IMR-90 (cell line): ENCODE data around the gene ERC2. TPM values are rescaled to one million over a fixed set of nuclear protein-coding genes. Genes with fewer than 3 reads are reported as not detected.

Source experiments
- ATAC-seq: fragments of 200-7000 bp; cut with Tn5 transposase; 2 replicates; pipeline ENCODE4 v1.9.1; 2020; ENCODE audit warnings: low read depth, mild to moderate bottlenecking, moderate library complexity
- BruUV-seq: library from RNA; stranded (reverse); fragments of 400-500 nt; replicated peaks from 2 replicates; lab custom pipeline; 2021; lab: Mats Ljungman, UMichigan
- CTCF ChIA-PET: fragments of 300-600 bp; formaldehyde crosslinking; extraction: SDS; loops from one replicate; lab custom pipeline; 2021; ENCODE audit warnings: antibody characterized with exemption; lab: Yijun Ruan, JAX
- POLR2A ChIA-PET: fragments of 300-600 bp; sonication (Branson Sonifier 250); formaldehyde crosslinking; loops from one replicate; lab custom pipeline; 2022; ENCODE audit warnings: antibody characterized with exemption; ENCODE audit not compliant: unreplicated experiment; lab: Charles Lee
- DNase-seq: peaks from one replicate; pipeline ENCODE4 v3.0.0; 2013
- H2AFZ ChIP-seq: replicated peaks from 2 replicates; pipeline ENCODE3; 2013; ENCODE audit warnings: low read length, mild to moderate bottlenecking; ENCODE audit not compliant: poor library complexity
- H2AK5ac ChIP-seq: 2 replicates; pipeline ENCODE4 v1.6.1; 2013; ENCODE audit warnings: low read depth, low read length, inconsistent platforms
- H2AK9ac ChIP-seq: replicated peaks from 2 replicates; pipeline ENCODE3; 2013; ENCODE audit warnings: mild to moderate bottlenecking, low read depth, low read length, moderate library complexity; ENCODE audit not compliant: poor library complexity
- H2BK120ac ChIP-seq: 2 replicates; pipeline ENCODE4 v1.6.1; 2013; ENCODE audit warnings: low read depth, low read length, inconsistent platforms
- H2BK15ac ChIP-seq: 3 replicates; pipeline ENCODE4 v1.6.1; 2013; ENCODE audit warnings: low read depth, low read length, inconsistent platforms
- H2BK20ac ChIP-seq: 2 replicates; pipeline ENCODE4 v1.6.1; 2013; ENCODE audit warnings: low read depth, mild to moderate bottlenecking, inconsistent platforms, low read length, moderate library complexity
- H2BK5ac ChIP-seq: 2 replicates; pipeline ENCODE4 v1.6.1; 2013; ENCODE audit warnings: mild to moderate bottlenecking, low read depth, low read length, inconsistent platforms; ENCODE audit not compliant: poor library complexity, severe bottlenecking
- H3K14ac ChIP-seq: replicated peaks from 2 replicates; pipeline ENCODE4 v1.6.1; 2013; ENCODE audit warnings: low read depth, low read length, inconsistent platforms
- H3K18ac ChIP-seq: 2 replicates; pipeline ENCODE4 v1.6.1; 2013; ENCODE audit warnings: low read depth, low read length, control low read depth
- H3K23ac ChIP-seq: 2 replicates; pipeline ENCODE4 v1.6.1; 2013; ENCODE audit warnings: low read depth, low read length, inconsistent platforms
- H3K27ac ChIP-seq: 2 replicates; pipeline ENCODE4 v1.5.1; 2013; ENCODE audit warnings: mild to moderate bottlenecking, control low read depth, low read length; ENCODE audit not compliant: insufficient read depth
- H3K27me3 ChIP-seq: 2 replicates; pipeline ENCODE4 v1.6.1; 2013; ENCODE audit warnings: low read length; ENCODE audit not compliant: control insufficient read depth, insufficient read depth
- H3K36me3 ChIP-seq: 2 replicates; pipeline ENCODE4 v1.6.1; 2013; ENCODE audit warnings: low read length, mixed read lengths; ENCODE audit not compliant: control insufficient read depth, insufficient read depth
- H3K4ac ChIP-seq: 2 replicates; pipeline ENCODE4 v1.6.1; 2013; ENCODE audit warnings: low read depth, low read length, inconsistent platforms
- H3K4me1 ChIP-seq: 2 replicates; pipeline ENCODE4 v1.6.1; 2013; ENCODE audit warnings: low read length, mixed read lengths; ENCODE audit not compliant: control insufficient read depth, insufficient read depth
- H3K4me2 ChIP-seq: 2 replicates; pipeline ENCODE4 v1.6.1; 2013; ENCODE audit warnings: low read depth, mild to moderate bottlenecking, control low read depth, low read length, moderate library complexity
- H3K4me3 ChIP-seq: 2 replicates; pipeline ENCODE4 v1.5.1; 2013; ENCODE audit warnings: low read depth, mild to moderate bottlenecking, control low read depth, low read length, moderate library complexity; ENCODE audit not compliant: insufficient read depth
- H3K56ac ChIP-seq: 2 replicates; pipeline ENCODE4 v1.6.1; 2013; ENCODE audit warnings: low read length, inconsistent platforms; ENCODE audit not compliant: insufficient read depth; ENCODE audit errors: extremely low read depth
- H3K79me1 ChIP-seq, 2 experiments: 2 replicates each; pipeline ENCODE4 v1.6.1; 2013; ENCODE audit warnings: low read length in 2 of 2, inconsistent platforms in 1 of 2, low read depth in 1 of 2
- H3K9ac ChIP-seq: 2 replicates; pipeline ENCODE4 v1.6.1; 2013; ENCODE audit warnings: low read depth, low read length, control low read depth
- H3K9me1 ChIP-seq: 2 replicates; pipeline ENCODE4 v1.6.1; 2013; ENCODE audit warnings: low read length, inconsistent platforms; ENCODE audit not compliant: insufficient read depth
- H3K9me3 ChIP-seq: 2 replicates; pipeline ENCODE4 v1.6.1; 2013; ENCODE audit warnings: low read length; ENCODE audit not compliant: control insufficient read depth, insufficient read depth
- H4K20me1 ChIP-seq: 2 replicates; pipeline ENCODE4 v1.6.1; 2013; ENCODE audit warnings: low read length, inconsistent platforms; ENCODE audit not compliant: insufficient read depth
- H4K5ac ChIP-seq: 2 replicates; pipeline ENCODE4 v1.6.1; 2013; ENCODE audit warnings: mild to moderate bottlenecking, low read depth, low read length, control low read depth
- H4K8ac ChIP-seq, 2 experiments: 2 replicates each; pipeline ENCODE4 v1.6.1; 2013; ENCODE audit warnings: low read depth in 2 of 2, low read length in 2 of 2, control low read depth in 1 of 2, inconsistent platforms in 1 of 2
- H4K91ac ChIP-seq: 2 replicates; pipeline ENCODE4 v1.6.1; 2013; ENCODE audit warnings: low read depth, low read length, inconsistent platforms; ENCODE audit not compliant: insufficient read depth
- BHLHE40 ChIP-seq: fragments of 150-350 bp; IDR thresholded peaks from 2 replicates; pipeline ENCODE4 v1.6.1; 2016; ENCODE audit warnings: mild to moderate bottlenecking, low read depth, low read length
- CHD1 ChIP-seq: IDR thresholded peaks from 2 replicates; pipeline ENCODE4 v1.6.1; 2012; ENCODE audit warnings: low read depth, low read length, improper control_type of control experiment
- FOS ChIP-seq: fragments of 150-350 bp; IDR thresholded peaks from 2 replicates; pipeline ENCODE4 v1.6.1; 2016; ENCODE audit warnings: low read depth, low read length
- MAFK ChIP-seq: IDR thresholded peaks from 2 replicates; pipeline ENCODE4 v1.6.1; 2012; ENCODE audit warnings: low read depth, low read length, improper control_type of control experiment
- MAZ ChIP-seq: IDR thresholded peaks from 2 replicates; pipeline ENCODE4 v1.6.1; 2012; ENCODE audit warnings: low read depth, mild to moderate bottlenecking, low read length, improper control_type of control experiment, moderate library complexity, borderline replicate concordance
- POLR2A ChIP-seq: IDR thresholded peaks from 2 replicates; pipeline ENCODE4 v1.6.1; 2012; ENCODE audit warnings: mild to moderate bottlenecking, low read depth, low read length
- RCOR1 ChIP-seq: IDR thresholded peaks from 2 replicates; pipeline ENCODE4 v1.6.1; 2012; ENCODE audit warnings: mild to moderate bottlenecking, low read length, improper control_type of control experiment; ENCODE audit not compliant: insufficient replicate concordance
- RFX5 ChIP-seq: IDR thresholded peaks from 2 replicates; pipeline ENCODE4 v1.8.0; 2012; ENCODE audit warnings: low read depth, mild to moderate bottlenecking, low read length, moderate library complexity
- WGBS, 2 experiments: methylation state at CpG; one replicate each; pipeline versions ENCODE4 v1.1.5 to v1.1.7; 2013; ENCODE audit warnings: missing lambda C conversion rate in 2 of 2; ENCODE audit not compliant: insufficient read length in 1 of 2; ENCODE audit errors: extremely low coverage in 2 of 2; 5-methylcytosine and 5-hydroxymethylcytosine counted together
- dilution Hi-C: fragments of 300-500 bp; cut with HindIII; formaldehyde crosslinking; loops from one replicate; pipeline ENCODE4 v1.14.3; 2018; ENCODE audit warnings: low sequenced_read_pairs; ENCODE audit not compliant: unreplicated experiment
- in situ Hi-C: fragments of 300-500 bp; cut with MboI; formaldehyde crosslinking; loops from 3 replicates; pipeline ENCODE4 v1.14.3; 2019; ENCODE audit warnings: low sequenced_read_pairs, inconsistent platforms, mixed read lengths
- intact Hi-C: fragments of 100-400 bp; cut with micrococcal nuclease; formaldehyde crosslinking; loops from 2 replicates; pipeline ENCODE4 v1.10.0; 2022
- polyA plus RNA-seq, 3 experiments: library from polyadenylated mRNA; depleted of rRNA; stranded (reverse); fragments of >200 nt; gene quantifications; 2 replicates each; pipeline ENCODE4 v1.2.3, GENCODE V29; 2012; ENCODE audit warnings: low replicate concordance in 1 of 3
- total RNA-seq: library from RNA; depleted of rRNA; stranded (reverse); fragments of >200 nt; gene quantifications from 2 replicates; pipeline ENCODE4 v1.2.3, GENCODE V29; 2012
- TF ChIP-seq, protein P1 (sequence below): fragments of 150-350 bp; IDR thresholded peaks from 2 replicates; pipeline ENCODE4 v1.6.1; 2016; ENCODE audit warnings: low read depth, mild to moderate bottlenecking, low read length, moderate library complexity, borderline replicate concordance
- TF ChIP-seq, protein P2 (sequence below): conservative IDR thresholded peaks from 2 replicates; pipeline ENCODE4 v1.5.1; 2012; ENCODE audit warnings: mild to moderate bottlenecking, low read depth, low read length, improper control_type of control experiment
- TF ChIP-seq, protein P3 (sequence below): fragments of 150-350 bp; IDR thresholded peaks from 2 replicates; pipeline ENCODE4 v1.6.1; 2017; ENCODE audit warnings: mild to moderate bottlenecking, antibody characterized with exemption, low read length, low read depth

ERC2 gene
- total and polyA plus RNA-seq, 2 of the 4 experiments (the other 2 are of a cell fraction) = 0.17 to 0.18 TPM

DNA sequence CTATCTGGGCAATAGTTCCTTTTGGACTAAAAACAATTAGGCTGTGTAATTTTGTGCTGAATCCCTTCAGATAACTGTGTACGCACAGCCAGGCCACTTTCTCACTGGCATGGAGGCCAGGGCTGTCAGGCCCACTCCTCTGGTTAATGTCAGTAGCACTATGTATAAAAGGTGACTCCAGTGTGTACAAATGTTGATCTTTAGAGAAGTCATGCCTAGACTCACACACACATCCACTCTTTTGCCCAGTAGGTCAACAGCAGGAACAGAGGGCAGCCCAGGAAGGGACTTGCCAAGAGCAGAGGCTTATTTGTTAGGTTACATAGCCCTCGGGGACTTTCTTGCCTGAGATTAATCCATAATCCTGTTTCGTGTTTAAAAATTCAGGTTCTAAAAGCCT, 564.6 kb downstream of the ERC2 start:
- no peak overlapping the region for H2AK9ac ChIP-seq
- no peak overlapping the region; the same call in 1 of the 2 replicates for H2AK5ac ChIP-seq
- no peak for ATAC-seq
- no CpG with 5 or more reads among the region's 3 CpGs for WGBS, 2 experiments
- H3K14ac ChIP-seq = no peak overlapping the region
- H2BK15ac ChIP-seq = no peak overlapping the region; the same call in 2 of the 3 replicates
- no peak overlapping the region for H3K4ac ChIP-seq
- in situ Hi-C loops (no loop called here), intact Hi-C loops (loop anchor here (5.0 kb wide), 1 partner anchor 349 kb away; no protein-coding TSS in a partner anchor), dilution Hi-C loops (no loop called here)
- H3K27me3 ChIP-seq = peaks cover 11% of the 10 kb centered on the region
- H3K4me1 ChIP-seq = no peaks in the 10 kb centered on the region
- ChIA-PET POLR2A (no interaction called here), CTCF (no interaction called here)
- no TSS peak for BruUV-seq
- no peak overlapping the region for H3K27ac ChIP-seq
- H3K36me3 ChIP-seq = no peaks in the 10 kb centered on the region
- H2BK120ac ChIP-seq = no peak overlapping the region
- no peak overlapping the region for H4K91ac ChIP-seq
- no peak overlapping the region for H4K8ac ChIP-seq
- 0 out of 2 replicates have a peak overlapping the region, but pooled peaks have one; percentile 54 for H3K23ac ChIP-seq
- TF ChIP-seq CHD1 (no peak), MAFK (no peak), RFX5 (no peak), RCOR1 (no peak), MAZ (no peak), POLR2A (no peak), FOS (no peak), BHLHE40 (no peak)
- TF ChIP-seq, protein P1, sequence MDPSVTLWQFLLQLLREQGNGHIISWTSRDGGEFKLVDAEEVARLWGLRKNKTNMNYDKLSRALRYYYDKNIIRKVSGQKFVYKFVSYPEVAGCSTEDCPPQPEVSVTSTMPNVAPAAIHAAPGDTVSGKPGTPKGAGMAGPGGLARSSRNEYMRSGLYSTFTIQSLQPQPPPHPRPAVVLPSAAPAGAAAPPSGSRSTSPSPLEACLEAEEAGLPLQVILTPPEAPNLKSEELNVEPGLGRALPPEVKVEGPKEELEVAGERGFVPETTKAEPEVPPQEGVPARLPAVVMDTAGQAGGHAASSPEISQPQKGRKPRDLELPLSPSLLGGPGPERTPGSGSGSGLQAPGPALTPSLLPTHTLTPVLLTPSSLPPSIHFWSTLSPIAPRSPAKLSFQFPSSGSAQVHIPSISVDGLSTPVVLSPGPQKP = no peak
- TF ChIP-seq, protein P2, sequence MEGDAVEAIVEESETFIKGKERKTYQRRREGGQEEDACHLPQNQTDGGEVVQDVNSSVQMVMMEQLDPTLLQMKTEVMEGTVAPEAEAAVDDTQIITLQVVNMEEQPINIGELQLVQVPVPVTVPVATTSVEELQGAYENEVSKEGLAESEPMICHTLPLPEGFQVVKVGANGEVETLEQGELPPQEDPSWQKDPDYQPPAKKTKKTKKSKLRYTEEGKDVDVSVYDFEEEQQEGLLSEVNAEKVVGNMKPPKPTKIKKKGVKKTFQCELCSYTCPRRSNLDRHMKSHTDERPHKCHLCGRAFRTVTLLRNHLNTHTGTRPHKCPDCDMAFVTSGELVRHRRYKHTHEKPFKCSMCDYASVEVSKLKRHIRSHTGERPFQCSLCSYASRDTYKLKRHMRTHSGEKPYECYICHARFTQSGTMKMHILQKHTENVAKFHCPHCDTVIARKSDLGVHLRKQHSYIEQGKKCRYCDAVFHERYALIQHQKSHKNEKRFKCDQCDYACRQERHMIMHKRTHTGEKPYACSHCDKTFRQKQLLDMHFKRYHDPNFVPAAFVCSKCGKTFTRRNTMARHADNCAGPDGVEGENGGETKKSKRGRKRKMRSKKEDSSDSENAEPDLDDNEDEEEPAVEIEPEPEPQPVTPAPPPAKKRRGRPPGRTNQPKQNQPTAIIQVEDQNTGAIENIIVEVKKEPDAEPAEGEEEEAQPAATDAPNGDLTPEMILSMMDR = no peak
- TF ChIP-seq, protein P3, sequence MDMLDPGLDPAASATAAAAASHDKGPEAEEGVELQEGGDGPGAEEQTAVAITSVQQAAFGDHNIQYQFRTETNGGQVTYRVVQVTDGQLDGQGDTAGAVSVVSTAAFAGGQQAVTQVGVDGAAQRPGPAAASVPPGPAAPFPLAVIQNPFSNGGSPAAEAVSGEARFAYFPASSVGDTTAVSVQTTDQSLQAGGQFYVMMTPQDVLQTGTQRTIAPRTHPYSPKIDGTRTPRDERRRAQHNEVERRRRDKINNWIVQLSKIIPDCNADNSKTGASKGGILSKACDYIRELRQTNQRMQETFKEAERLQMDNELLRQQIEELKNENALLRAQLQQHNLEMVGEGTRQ = no peak
- no peak overlapping the region for H3K18ac ChIP-seq
- H2BK20ac ChIP-seq = no peak overlapping the region
- no peak overlapping the region for H3K9ac ChIP-seq
- no peak overlapping the region for H3K56ac ChIP-seq
- no peak overlapping the region for H4K5ac ChIP-seq
- H2AFZ ChIP-seq = no peak overlapping the region
- H2BK5ac ChIP-seq = no peak overlapping the region
- H3K4me2 ChIP-seq = no peak overlapping the region
- H3K79me1 ChIP-seq = no peaks in the 10 kb centered on the region
- DNase-seq = no peak
- no peak overlapping the region for H3K4me3 ChIP-seq
- no peaks in the 10 kb centered on the region for H4K20me1 ChIP-seq
- no peaks in the 10 kb centered on the region for H3K9me1 ChIP-seq
- no peaks in the 10 kb centered on the region for H3K9me3 ChIP-seq
